Upper lobe of left lung (tissue), 6 donors: ENCODE results near the gene ARHGAP15. TPM values are rescaled to one million over a fixed set of nuclear protein-coding genes. Genes with fewer than 3 reads are reported as not detected.

Experiments used
- ATAC-seq, 2 donors: fragments of 200-7000 bp; cut with Tn5 transposase; one replicate each; pipeline ENCODE4 v1.9.1; 2022; ENCODE audit warnings: mild to moderate bottlenecking in 2 of 2, moderate library complexity in 2 of 2; ENCODE audit not compliant: low FRiP score in 2 of 2
- DNase-seq, 2 donors: peaks; one replicate each; pipeline ENCODE4 v3.0.0-alpha.2; 2019 to 2020
- H3K27ac ChIP-seq, 4 donors: fragments of 200-600 bp; sonication (generic); one replicate each; pipeline ENCODE4 v1.5.1; 2016 to 2019
- H3K27me3 ChIP-seq, 4 donors: fragments of 200-600 bp; sonication (generic); one replicate each; pipeline ENCODE4 v1.5.1; 2017 to 2019
- H3K36me3 ChIP-seq, 4 donors: fragments of 200-600 bp; sonication (generic); one replicate each; pipeline ENCODE4 v1.5.1; 2016 to 2019
- H3K4me1 ChIP-seq, 4 donors: fragments of 200-600 bp; sonication (generic); one replicate each; pipeline ENCODE4 v1.5.1; 2018 to 2019
- H3K4me3 ChIP-seq, 4 donors: fragments of 200-600 bp; sonication (generic); one replicate each; pipeline ENCODE4 v1.5.1; 2017 to 2019; ENCODE audit warnings: mild to moderate bottlenecking in 2 of 4, moderate library complexity in 1 of 4
- H3K9me3 ChIP-seq, 4 donors: fragments of 200-600 bp; sonication (generic); one replicate each; pipeline ENCODE4 v1.5.1; 2018 to 2019
- CTCF ChIP-seq, 6 experiments: fragments of 450-650 bp in 4 of 6; fragments of 200-600 bp in 2 of 6; sonication (generic) in 2 of 6; IDR thresholded peaks; one replicate each; pipeline ENCODE4 v1.5.1; 2016 to 2019; ENCODE audit warnings: antibody characterized with exemption in 6 of 6
- EP300 ChIP-seq, 4 donors: sonication (generic); formaldehyde crosslinking; IDR thresholded peaks; one replicate each; pipeline ENCODE4 v1.5.1; 2017; ENCODE audit warnings: antibody characterized with exemption in 4 of 4, control low read depth in 2 of 4
- POLR2A ChIP-seq, 4 donors: fragments of 450-650 bp; IDR thresholded peaks; one replicate each; pipeline ENCODE4 v1.5.1; 2016 to 2017; ENCODE audit warnings: antibody characterized with exemption in 4 of 4, mild to moderate bottlenecking in 2 of 4
- POLR2AphosphoS5 ChIP-seq, 2 donors: sonication (generic); formaldehyde crosslinking; IDR thresholded peaks; one replicate each; pipeline ENCODE4 v1.5.1; 2017; ENCODE audit warnings: antibody characterized with exemption in 2 of 2
- WGBS, 2 donors: methylation state at CpG; one replicate each; pipeline ENCODE4 v1.1.5; 2017 to 2018; 5-methylcytosine and 5-hydroxymethylcytosine counted together
- total RNA-seq, 6 donors: library from RNA; depleted of rRNA in 4 of 6; stranded (reverse); fragments of >200 nt in 4 of 6; gene quantifications; one replicate each; pipeline versions ENCODE4 v1.1.0 to v1.2.1, GENCODE V29; 2016 to 2021
- donor health status: DM: no; HTN: no; CAD: no; lungs with moderate emphysema.
- donor health status: DM: no; HTN: yes; CAD: no; lungs with severe emphysema.

ARHGAP15 gene
- total RNA-seq, 6 donors from 2014 or later = 11.9 to 57.6 (median 17.5) TPM

GRCh38 chr2:143379955-143380354, 250.7 kb downstream of the ARHGAP15 start:
- no peak for ATAC-seq
- no peaks in the 10 kb centered on the region for H3K4me1 ChIP-seq
- no peak for DNase-seq
- no peak overlapping the region for H3K27ac ChIP-seq
- no peaks in the 10 kb centered on the region for H3K9me3 ChIP-seq
- no peak overlapping the region for H3K4me3 ChIP-seq
- H3K36me3 ChIP-seq = no peaks in the 10 kb centered on the region
- TF ChIP-seq POLR2A (IDR thresholded peaks at IDR 0.05) = no peak
- no peak for TF ChIP-seq POLR2AphosphoS5 (IDR thresholded peaks at IDR 0.05)
- no peak for TF ChIP-seq CTCF (IDR thresholded peaks at IDR 0.05)
- no peak for TF ChIP-seq EP300 (IDR thresholded peaks at IDR 0.05)
- no peaks in the 10 kb centered on the region for H3K27me3 ChIP-seq
- 86 to 88% methylated on average over 1 of the region's 1 CpG for WGBS, 2 donors

- Histone ChIP-seq H3K27me3 (no peaks in the 10 kb centered on the region), H3K27ac (no peak overlapping the region), H3K4me3 (no peak overlapping the region), H3K4me1 (no peaks in the 10 kb centered on the region), H3K36me3 (no peaks in the 10 kb centered on the region), H3K9me3 (no peaks in the 10 kb centered on the region)
- ATAC-seq (no peak), DNase-seq (no peak)
- no peak for TF ChIP-seq EP300 (IDR thresholded peaks at IDR 0.05)
- no peak for TF ChIP-seq POLR2A (IDR thresholded peaks at IDR 0.05)
- no peak for TF ChIP-seq POLR2AphosphoS5 (IDR thresholded peaks at IDR 0.05)
- TF ChIP-seq CTCF (IDR thresholded peaks at IDR 0.05) = no peak
- 84% methylated on average over 8 of the region's 8 CpGs for WGBS, 2 donors
Measured at GRCh38 chr2:143382573-143382972, 253.4 kb downstream of the ARHGAP15 start.

- DNase-seq (no peak), ATAC-seq (no peak)
- H3K9me3 ChIP-seq = no peaks in the 10 kb centered on the region
- H3K27me3 ChIP-seq = no peaks in the 10 kb centered on the region
- H3K36me3 ChIP-seq = no peaks in the 10 kb centered on the region
- H3K4me1 ChIP-seq = no peaks in the 10 kb centered on the region
- 87 to 90% methylated on average over 2 of the region's 2 CpGs for WGBS, 2 donors
- no peak overlapping the region for H3K27ac ChIP-seq
- H3K4me3 ChIP-seq = no peak overlapping the region
- TF ChIP-seq EP300 (IDR thresholded peaks at IDR 0.05) = no peak
- no peak for TF ChIP-seq CTCF (IDR thresholded peaks at IDR 0.05)
- no peak for TF ChIP-seq POLR2AphosphoS5 (IDR thresholded peaks at IDR 0.05)
- no peak for TF ChIP-seq POLR2A (IDR thresholded peaks at IDR 0.05)
Measured at GRCh38 chr2:143383016-143383415, 253.8 kb downstream of the ARHGAP15 start.

GRCh38 chr2:143384111-143384510, 254.9 kb downstream of the ARHGAP15 start:
- Histone ChIP-seq H3K9me3 (no peaks in the 10 kb centered on the region), H3K4me1 (no peaks in the 10 kb centered on the region), H3K27ac (no peak overlapping the region), H3K36me3 (no peaks in the 10 kb centered on the region), H3K4me3 (no peak overlapping the region), H3K27me3 (no peaks in the 10 kb centered on the region)
- TF ChIP-seq POLR2A (IDR thresholded peaks at IDR 0.05) (no peak), POLR2AphosphoS5 (IDR thresholded peaks at IDR 0.05) (no peak), EP300 (IDR thresholded peaks at IDR 0.05) (no peak), CTCF (IDR thresholded peaks at IDR 0.05) (no peak)
- ATAC-seq (no peak), DNase-seq (no peak)
- WGBS, 2 donors = 90 to 91% methylated on average over 6 of the region's 6 CpGs

GRCh38 chr2:143390171-143390570, 261.0 kb downstream of the ARHGAP15 start:
- Histone ChIP-seq H3K4me1 (no peaks in the 10 kb centered on the region), H3K4me3 (no peak overlapping the region), H3K36me3 (no peaks in the 10 kb centered on the region), H3K27ac (no peak overlapping the region), H3K27me3 (no peaks in the 10 kb centered on the region), H3K9me3 (no peaks in the 10 kb centered on the region)
- TF ChIP-seq CTCF (IDR thresholded peaks at IDR 0.05) (no peak), POLR2A (IDR thresholded peaks at IDR 0.05) (no peak), EP300 (IDR thresholded peaks at IDR 0.05) (no peak), POLR2AphosphoS5 (IDR thresholded peaks at IDR 0.05) (no peak)
- DNase-seq = no peak
- WGBS, 2 donors = 87 to 92% methylated on average over 6 of the region's 6 CpGs
- no peak for ATAC-seq
